B cell (primary cell): ENCODE data around the gene TCTN3. TPM values are rescaled to one million over a fixed set of nuclear protein-coding genes. Genes with fewer than 3 reads are reported as not detected.

Experiments used
- ATAC-seq: fragments of 200-7000 bp; cut with Tn5 transposase; one replicate; pipeline ENCODE4 v1.10.0; 2021; ENCODE audit warnings: low read depth, mild to moderate bottlenecking, moderate number of reproducible peaks, moderate library complexity
- CTCF ChIA-PET: fragments of 350-600 bp; sonication (Branson Sonifier 250); formaldehyde crosslinking; loops from one replicate; lab custom pipeline; 2021; ENCODE audit warnings: antibody characterized with exemption, inconsistent platforms; lab: Charles Lee
- POLR2A ChIA-PET: fragments of 350-600 bp; sonication (Branson Sonifier 250); formaldehyde crosslinking; loops from one replicate; lab custom pipeline; 2021; ENCODE audit warnings: antibody characterized with exemption; lab: Charles Lee
- DNase-seq: peaks from one replicate; pipeline ENCODE4 v3.0.0; 2013
- H2AFZ ChIP-seq: 2 replicates; pipeline ENCODE4 v1.6.1; 2012; ENCODE audit warnings: mild to moderate bottlenecking, low read depth, low read length; ENCODE audit not compliant: insufficient read depth, poor library complexity, severe bottlenecking
- H3K27ac ChIP-seq, 2 donors: 1 replicate in 1 of 2; 2 replicates in 1 of 2; pipeline ENCODE4 v1.5.1; 2012 to 2013; ENCODE audit warnings: low read length in 2 of 2, mild to moderate bottlenecking in 2 of 2, moderate library complexity in 1 of 2
- H3K27me3 ChIP-seq, 4 experiments: fragments of 200-600 bp in 1 of 4; sonication (generic) in 1 of 4; replicated peaks in 1 of 4; 1 replicate in 2 of 4; 2 replicates in 2 of 4; pipeline versions ENCODE4 v1.6.1 to v1.7.0; 2013 to 2016; ENCODE audit warnings: low read length in 3 of 4, mild to moderate bottlenecking in 2 of 4, mixed read lengths in 1 of 4, moderate library complexity in 1 of 4; ENCODE audit not compliant: insufficient read depth in 4 of 4, control insufficient read depth in 3 of 4; ENCODE audit errors: control extremely low read depth in 1 of 4
- H3K36me3 ChIP-seq, 2 experiments: replicated peaks in 1 of 2; 1 replicate in 1 of 2; 2 replicates in 1 of 2; pipeline versions ENCODE4 v1.6.1 to v1.7.1; 2013; ENCODE audit warnings: low read length in 1 of 2; ENCODE audit not compliant: insufficient read depth in 2 of 2, control insufficient read depth in 1 of 2; ENCODE audit errors: control extremely low read depth in 1 of 2, extremely low read depth in 1 of 2
- H3K4me1 ChIP-seq, 2 donors: fragments of 200-600 bp in 1 of 2; sonication (generic) in 1 of 2; 1 replicate in 1 of 2; 2 replicates in 1 of 2; pipeline versions ENCODE4 v1.5.1 to v1.6.1; 2013 to 2017; ENCODE audit warnings: low read length in 2 of 2; ENCODE audit not compliant: control insufficient read depth in 2 of 2, insufficient read depth in 2 of 2
- H3K4me2 ChIP-seq: replicated peaks from 2 replicates; pipeline ENCODE3; 2012; ENCODE audit warnings: mild to moderate bottlenecking, low read depth, low read length; ENCODE audit not compliant: poor library complexity, severe bottlenecking
- H3K4me3 ChIP-seq, 5 experiments: fragments of 200-600 bp in 1 of 5; sonication (generic) in 1 of 5; 1 replicate in 3 of 5; 2 replicates in 2 of 5; pipeline versions ENCODE4 v1.5.1 to v1.7.0; 2011 to 2016; ENCODE audit warnings: low read length in 4 of 5, mild to moderate bottlenecking in 4 of 5, low read depth in 2 of 5, control low read depth in 1 of 5, moderate library complexity in 1 of 5; ENCODE audit not compliant: insufficient read depth in 1 of 5; ENCODE audit errors: control extremely low read depth in 1 of 5, extremely low read depth in 1 of 5
- H3K79me2 ChIP-seq: fragments of 200-600 bp; sonication (generic); one replicate; pipeline ENCODE4 v1.6.0; 2016; ENCODE audit warnings: low read length; ENCODE audit not compliant: control insufficient read depth, insufficient read depth
- H3K9ac ChIP-seq: fragments of 200-600 bp; sonication (generic); 2 replicates; pipeline ENCODE4 v1.6.1; 2017; ENCODE audit warnings: mild to moderate bottlenecking, low read length, moderate library complexity
- H3K9me3 ChIP-seq, 3 donors: one replicate each; pipeline versions ENCODE4 v1.6.1 to v1.7.1; 2013; ENCODE audit warnings: low read length in 2 of 3; ENCODE audit not compliant: control insufficient read depth in 2 of 3, insufficient read depth in 1 of 3; ENCODE audit errors: control extremely low read depth in 1 of 3
- H4K20me1 ChIP-seq: 2 replicates; pipeline ENCODE4 v1.6.0; 2012; ENCODE audit warnings: mild to moderate bottlenecking, low read length; ENCODE audit not compliant: insufficient read depth, control insufficient read depth, poor library complexity, severe bottlenecking
- H3K27ac Mint-ChIP-seq: one replicate; pipeline ENCODE4 v1.8.0; 2021; ENCODE audit warnings: mixed read lengths
- H3K27me3 Mint-ChIP-seq: one replicate; pipeline ENCODE4 v1.8.0; 2021; ENCODE audit warnings: mixed read lengths
- H3K4me1 Mint-ChIP-seq: one replicate; pipeline ENCODE4 v1.8.0; 2021; ENCODE audit warnings: mixed read lengths
- H3K4me3 Mint-ChIP-seq: one replicate; pipeline ENCODE4 v1.8.0; 2021; ENCODE audit warnings: mixed read lengths
- H3K9me3 Mint-ChIP-seq: one replicate; pipeline ENCODE4 v1.8.0; 2022; ENCODE audit warnings: mixed read lengths; ENCODE audit not compliant: insufficient read depth
- CTCF ChIP-seq: fragments of 200-600 bp; IDR thresholded peaks from one replicate; pipeline ENCODE4 v1.8.0; 2022; ENCODE audit warnings: antibody characterized with exemption, mild to moderate bottlenecking
- EZH2 ChIP-seq: IDR thresholded peaks from 2 replicates; pipeline ENCODE4 v1.6.1; 2012; ENCODE audit warnings: borderline replicate concordance, low read depth, mild to moderate bottlenecking, moderate library complexity, low read length; ENCODE audit not compliant: insufficient read depth, poor library complexity, severe bottlenecking
- WGBS: methylation state at CpG from one replicate; pipeline ENCODE4 v1.1.5; 2013; ENCODE audit warnings: missing lambda C conversion rate; ENCODE audit not compliant: insufficient coverage; 5-methylcytosine and 5-hydroxymethylcytosine counted together
- intact Hi-C: fragments of 100-400 bp; cut with micrococcal nuclease; formaldehyde crosslinking; loops from one replicate; pipeline ENCODE4 v1.10.0; 2022
- polyA plus RNA-seq: library from polyadenylated mRNA; depleted of rRNA; stranded (reverse); fragments of >200 nt; gene quantifications from 2 replicates; pipeline ENCODE4 v1.2.3, GENCODE V29; 2012
- total RNA-seq, 2 donors: library from RNA; stranded (reverse); fragments of 120-200 nt in 1 of 2; gene quantifications; 1 replicate in 1 of 2; 2 replicates in 1 of 2; pipeline versions ENCODE4 v1.2.3 to v1.2.4, GENCODE V29; 2013 to 2022

TCTN3 gene
- total and polyA plus RNA-seq, 2 donors (not counting 1 experiment from before 2014, with no cell fraction given): 16.9 to 34.1 TPM

DNA sequence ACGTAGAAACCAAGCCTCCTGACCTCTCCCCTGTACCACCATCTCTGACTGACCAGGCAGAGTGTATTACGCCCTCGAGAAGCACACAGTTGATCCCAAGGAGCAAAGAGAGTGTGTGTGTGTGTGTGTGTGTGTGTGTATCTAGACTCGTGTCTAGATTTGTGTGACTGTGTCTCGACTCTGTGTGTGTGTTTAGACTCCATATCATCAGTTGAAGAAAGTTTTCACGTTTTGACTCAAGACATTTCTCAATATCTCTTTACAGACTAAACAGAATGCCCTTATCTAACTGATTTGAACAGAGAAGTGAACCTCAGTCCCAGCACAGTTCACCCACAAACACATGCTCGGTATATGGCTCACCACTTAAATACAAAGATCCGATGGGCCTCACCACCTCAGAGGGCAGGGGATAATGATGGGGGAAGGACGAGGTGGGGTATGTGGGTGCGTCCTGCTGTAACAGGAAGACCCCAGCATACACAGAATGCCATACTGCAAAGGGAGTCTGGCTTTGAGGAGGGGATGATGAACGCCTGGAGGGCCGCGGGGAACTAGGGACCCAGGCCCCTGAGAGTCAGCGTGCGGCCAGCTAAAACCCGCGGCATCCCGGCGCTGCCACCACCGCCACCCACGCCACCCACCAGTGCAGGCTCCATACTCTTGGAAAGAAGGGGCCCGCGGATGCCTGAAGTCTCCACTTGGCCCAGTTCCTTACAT, 38.0 kb downstream of the TCTN3 start:
- H3K9ac ChIP-seq: peak overlapping the region; percentile 71
- DNase-seq (no peak), ATAC-seq (no peak)
- H4K20me1 ChIP-seq: peaks cover 5% of the 10 kb centered on the region
- peaks cover 14% of the 10 kb centered on the region for H3K79me2 ChIP-seq
- CTCF ChIA-PET: interaction anchor here (1.1 to 2.1 kb wide), 3 partner anchors 38 to 210 kb away, joined by 3 to 8 read pairs (median 5); partner anchors contain the start of gene TCTN3
- POLR2A ChIA-PET: no interaction called here
- H3K27ac ChIP-seq: peak overlapping the region in 1 of 2 donors; percentile 27
- WGBS: 5% methylated on average over 14 of the region's 23 CpGs
- H3K36me3 ChIP-seq: peaks cover 0 to 10% of the 10 kb centered on the region in 2 experiments
- peaks cover 0 to 4% (median 0%) of the 10 kb centered on the region in 3 donors for H3K9me3 ChIP-seq
- peak overlapping the region; percentile 0 to 74 (median 64) for H3K4me3 ChIP-seq
- peaks cover 7 to 13% of the 10 kb centered on the region in 2 donors for H3K4me1 ChIP-seq
- H3K27me3 ChIP-seq: no peaks in the 10 kb centered on the region
- H3K4me1 Mint-ChIP-seq: peaks cover 30% of the 10 kb centered on the region
- intact Hi-C loops: loop anchor here (1.0 to 10.0 kb wide), 3 partner anchors 38 to 929 kb away; partner anchors contain the start of genes SORBS1, TCTN3 and TM9SF3
- TF ChIP-seq EZH2 (no peak), CTCF (no peak)
- H2AFZ ChIP-seq: peak overlapping the region; percentile 79
- H3K9me3 Mint-ChIP-seq: no peaks in the 10 kb centered on the region
- H3K27ac Mint-ChIP-seq: peak overlapping the region; percentile 93
- peak overlapping the region; percentile 98 for H3K4me3 Mint-ChIP-seq
- no peaks in the 10 kb centered on the region for H3K27me3 Mint-ChIP-seq
- peak overlapping the region; percentile 85 for H3K4me2 ChIP-seq

DNA sequence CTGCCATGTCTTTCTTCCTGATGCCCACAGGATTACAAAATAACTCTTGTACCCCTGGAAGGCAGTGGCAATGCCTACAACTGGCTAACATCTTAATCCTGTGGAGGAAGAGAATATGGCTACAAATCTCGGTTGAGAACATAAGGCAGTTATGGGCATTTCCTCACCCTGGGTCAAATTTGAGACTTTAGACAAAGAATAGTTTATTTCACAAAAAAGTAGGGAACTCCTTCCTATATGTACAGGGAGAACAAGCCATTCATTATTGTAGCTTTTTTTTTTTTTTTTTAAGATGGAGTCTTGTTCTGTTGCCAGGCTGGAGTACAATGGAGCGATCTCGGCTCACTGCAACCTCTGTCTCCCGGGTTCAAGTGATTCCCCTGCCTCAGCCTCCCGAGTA, 39.8 kb downstream of the TCTN3 start:
- Histone ChIP-seq H3K4me1 (peaks cover 7 to 13% of the 10 kb centered on the region in 2 donors), H3K27me3 (no peaks in the 10 kb centered on the region), H3K9ac (no peak overlapping the region), H2AFZ (no peak overlapping the region), H3K4me3 (no peak overlapping the region), H3K36me3 (peaks cover 0 to 15% of the 10 kb centered on the region in 2 experiments), H3K9me3 (peaks cover 0 to 4% (median 0%) of the 10 kb centered on the region in 3 donors), H3K4me2 (no peak overlapping the region), H3K27ac (no peak overlapping the region), H4K20me1 (peaks cover 5% of the 10 kb centered on the region), H3K79me2 (peaks cover 27% of the 10 kb centered on the region)
- ATAC-seq: no peak
- intact Hi-C loops: loop anchor here (10.0 kb wide), 1 partner anchor 931 kb away; the partner anchor contains the start of gene TM9SF3
- 100% methylated on average over 1 of the region's 5 CpGs for whole genome bisulfite sequencing
- peaks cover 30% of the 10 kb centered on the region for H3K4me1 Mint-ChIP-seq
- CTCF ChIA-PET: interaction anchor here (0.7 kb wide), 1 partner anchor 10 kb away, joined by 3 read pairs; no protein-coding TSS in a partner anchor
- DNase-seq: no peak
- no peak overlapping the region for H3K27ac Mint-ChIP-seq
- TF ChIP-seq EZH2 (no peak), CTCF (no peak)
- POLR2A ChIA-PET: interaction anchor here (0.8 kb wide), 1 partner anchor 26 kb away, joined by 6 read pairs; no protein-coding TSS in a partner anchor
- no peaks in the 10 kb centered on the region for H3K27me3 Mint-ChIP-seq
- H3K4me3 Mint-ChIP-seq: no peak overlapping the region
- H3K9me3 Mint-ChIP-seq: no peaks in the 10 kb centered on the region
